A204.1 (cell line): ENCODE measurements around the gene IGSF21.
"Not testable (repeated sequence)": the region's sequence is repeated elsewhere in the genome, so short reads cannot be mapped to it uniquely, and the experiment has no call there.

Experiments
- FAIRE-seq: peaks from 2 replicates; lab custom pipeline; 2012; peaks lifted over from hg19 to GRCh38; lab: Jason Lieb, UNC

IGSF21 gene

GRCh38 chr1:18145851-18146618, 38.4 kb downstream of the IGSF21 start:
- no peak for FAIRE-seq

- no peak for FAIRE-seq
Observed at GRCh38 chr1:18146886-18147285, 39.3 kb downstream of the IGSF21 start.

GRCh38 chr1:18147672-18148071, 40.1 kb downstream of the IGSF21 start:
- no peak for FAIRE-seq

GRCh38 chr1:18148461-18148860, 40.9 kb downstream of the IGSF21 start:
- no peak for FAIRE-seq

GRCh38 chr1:18149027-18149641, 41.5 kb downstream of the IGSF21 start:
- no peak for FAIRE-seq

- no peak for FAIRE-seq
Observed at GRCh38 chr1:18151436-18152122, 44.0 kb downstream of the IGSF21 start.

- FAIRE-seq: no peak
Observed at GRCh38 chr1:18154430-18155194, 47.0 kb downstream of the IGSF21 start.

GRCh38 chr1:18155881-18156385, 48.3 kb downstream of the IGSF21 start:
- no peak for FAIRE-seq

GRCh38 chr1:18157352-18157751, 49.8 kb downstream of the IGSF21 start:
- FAIRE-seq: no peak

- no peak for FAIRE-seq
Observed at GRCh38 chr1:18157968-18158367, 50.4 kb downstream of the IGSF21 start.

- FAIRE-seq: no peak
Observed at GRCh38 chr1:18158714-18159113, 51.1 kb downstream of the IGSF21 start.

- no peak for FAIRE-seq
Observed at GRCh38 chr1:18160290-18160942, 52.8 kb downstream of the IGSF21 start.

- FAIRE-seq: no peak
Observed at GRCh38 chr1:18161690-18162089, 54.1 kb downstream of the IGSF21 start.

- FAIRE-seq: not testable (repeated sequence)
Observed at GRCh38 chr1:18165640-18166039, 58.0 kb downstream of the IGSF21 start.

- FAIRE-seq: no peak
Observed at GRCh38 chr1:18166341-18166740, 58.7 kb downstream of the IGSF21 start.

- no peak for FAIRE-seq
Observed at GRCh38 chr1:18166929-18167328, 59.3 kb downstream of the IGSF21 start.

- FAIRE-seq: no peak
Observed at GRCh38 chr1:18170444-18170843, 62.8 kb downstream of the IGSF21 start.

GRCh38 chr1:18174037-18174436, 66.4 kb downstream of the IGSF21 start:
- FAIRE-seq: no peak

- no peak for FAIRE-seq
Observed at GRCh38 chr1:18175051-18175450, 67.5 kb downstream of the IGSF21 start.

- no peak for FAIRE-seq
Observed at GRCh38 chr1:18175530-18176377, 68.2 kb downstream of the IGSF21 start.

GRCh38 chr1:18176619-18177018, 69.0 kb downstream of the IGSF21 start:
- no peak for FAIRE-seq
